Measurements from ENCODE around the gene CACNA1G.

CACNA1G gene

GRCh38 chr17:50612281-50612680 is 51.8 kb downstream of the CACNA1G start:
- TF ChIP-seq CTCF (IDR thresholded peaks at IDR 0.05; ENCODE audit: low read length) (no peak), EZH2 (IDR thresholded peaks at IDR 0.05; ENCODE audit: borderline replicate concordance, low read length) (no peak)
- Histone ChIP-seq H3K9me3 (ENCODE audit: low read length) (no peaks in the 10 kb centered on the region), H3K36me3 (ENCODE audit: insufficient read depth, low read length) (no peaks in the 10 kb centered on the region), H3K9me2 (ENCODE audit: low read depth, low read length) (no peaks in the 10 kb centered on the region), H3F3A (ENCODE audit: insufficient read depth, low read length) (no peaks in the 10 kb centered on the region), H3K27ac (ENCODE audit: low read depth, low read length, poor library complexity, severe bottlenecking) (no peak overlapping the region), H3K4me2 (ENCODE audit: low read length) (no peak overlapping the region), H3K9ac (ENCODE audit: low read length) (no peak overlapping the region), H3K79me2 (ENCODE audit: insufficient read depth, low read length) (no peaks in the 10 kb centered on the region), H3K4me3 (ENCODE audit: low read depth, low read length, poor library complexity, severe bottlenecking) (no peak overlapping the region), H3K27me3 (ENCODE audit: insufficient read depth, low read length) (peaks cover 4% of the 10 kb centered on the region; the same call in 1 of the 2 replicates), H3K4me1 (ENCODE audit: insufficient read depth, low read length, severe bottlenecking) (no peaks in the 10 kb centered on the region), H2AFZ (ENCODE audit: low read length) (no peak overlapping the region), H4K20me1 (ENCODE audit: insufficient read depth, low read length) (no peaks in the 10 kb centered on the region)

GRCh38 chr17:50613007-50613992 is 52.8 kb downstream of the CACNA1G start:
- TF ChIP-seq CTCF (IDR thresholded peaks at IDR 0.05; ENCODE audit: low read length) = peak; percentile 11; the same call in 1 of the 2 replicates
- no peak for TF ChIP-seq EZH2 (IDR thresholded peaks at IDR 0.05; ENCODE audit: borderline replicate concordance, low read length)
- Histone ChIP-seq H3K4me3 (ENCODE audit: low read depth, low read length, poor library complexity, severe bottlenecking) (no peak overlapping the region), H3K9ac (ENCODE audit: low read length) (no peak overlapping the region), H3F3A (ENCODE audit: insufficient read depth, low read length) (no peaks in the 10 kb centered on the region), H3K9me2 (ENCODE audit: low read depth, low read length) (no peaks in the 10 kb centered on the region), H3K4me2 (ENCODE audit: low read length) (no peak overlapping the region), H3K36me3 (ENCODE audit: insufficient read depth, low read length) (no peaks in the 10 kb centered on the region), H3K79me2 (ENCODE audit: insufficient read depth, low read length) (no peaks in the 10 kb centered on the region), H2AFZ (ENCODE audit: low read length) (no peak overlapping the region), H4K20me1 (ENCODE audit: insufficient read depth, low read length) (no peaks in the 10 kb centered on the region), H3K4me1 (ENCODE audit: insufficient read depth, low read length, severe bottlenecking) (no peaks in the 10 kb centered on the region), H3K9me3 (ENCODE audit: low read length) (no peaks in the 10 kb centered on the region), H3K27ac (ENCODE audit: low read depth, low read length, poor library complexity, severe bottlenecking) (no peak overlapping the region), H3K27me3 (ENCODE audit: insufficient read depth, low read length) (peaks cover 4% of the 10 kb centered on the region; the same call in 1 of the 2 replicates)

GRCh38 chr17:50614471-50615051 is 54.0 kb downstream of the CACNA1G start:
- TF ChIP-seq EZH2 (IDR thresholded peaks at IDR 0.05; ENCODE audit: borderline replicate concordance, low read length) = no peak
- TF ChIP-seq CTCF (IDR thresholded peaks at IDR 0.05; ENCODE audit: low read length) = no peak
- Histone ChIP-seq H3K27ac (ENCODE audit: low read depth, low read length, poor library complexity, severe bottlenecking) (no peak overlapping the region), H3K9me3 (ENCODE audit: low read length) (no peaks in the 10 kb centered on the region), H3F3A (ENCODE audit: insufficient read depth, low read length) (no peaks in the 10 kb centered on the region), H3K79me2 (ENCODE audit: insufficient read depth, low read length) (no peaks in the 10 kb centered on the region), H2AFZ (ENCODE audit: low read length) (no peak overlapping the region), H3K36me3 (ENCODE audit: insufficient read depth, low read length) (no peaks in the 10 kb centered on the region), H3K9me2 (ENCODE audit: low read depth, low read length) (no peaks in the 10 kb centered on the region), H4K20me1 (ENCODE audit: insufficient read depth, low read length) (no peaks in the 10 kb centered on the region), H3K27me3 (ENCODE audit: insufficient read depth, low read length) (peaks cover 4% of the 10 kb centered on the region; the same call in 1 of the 2 replicates), H3K4me2 (ENCODE audit: low read length) (no peak overlapping the region), H3K4me1 (ENCODE audit: insufficient read depth, low read length, severe bottlenecking) (no peaks in the 10 kb centered on the region), H3K9ac (ENCODE audit: low read length) (no peak overlapping the region), H3K4me3 (ENCODE audit: low read depth, low read length, poor library complexity, severe bottlenecking) (no peak overlapping the region)
